H1 (cell line): Measurements from ENCODE around the gene SLC5A9. TPM values are rescaled to one million over a fixed set of nuclear protein-coding genes. Genes with fewer than 3 reads are reported as not detected.

Source experiments
- CBX8 ChIP-seq: fragments of 300-800, 300-1000 bp; sonication (generic); IDR thresholded peaks from 2 replicates; pipeline ENCODE4 v1.7.1; 2016; ENCODE audit warnings: low read depth, low read length, borderline replicate concordance
- NANOG ChIP-seq: IDR thresholded peaks from 2 replicates; pipeline ENCODE4 v1.6.1; 2011; ENCODE audit warnings: low read length, low read depth, mild to moderate bottlenecking, inconsistent platforms; ENCODE audit not compliant: insufficient read depth, poor library complexity, severe bottlenecking
- TCF12 ChIP-seq: IDR thresholded peaks from 2 replicates; pipeline ENCODE4 v1.6.1; 2011; ENCODE audit warnings: low read depth, mild to moderate bottlenecking, low read length
- polyA plus RNA-seq, 7 experiments: library from polyadenylated mRNA; depleted of rRNA in 3 of 7; stranded (reverse) in 5 of 7; unstranded in 2 of 7; fragments of >200 nt in 5 of 7; fragments of 200-250 nt in 2 of 7; gene quantifications; 1 replicate in 5 of 7; 2 replicates in 1 of 7; 4 replicates in 1 of 7; pipeline versions ENCODE4 v1.2.1 to v1.2.3, GENCODE V29; 2011 to 2013; ENCODE audit warnings: missing spikeins in 2 of 7, mixed read lengths in 2 of 7
- total RNA-seq: library from RNA; stranded (reverse); fragmentation: NEBNext Ultra II Directional; extraction: Animal tissue kit (Norgen Biotek cat#: 25700); gene quantifications from 2 replicates; pipeline ENCODE4 v1.2.1, GENCODE V29; 2021

SLC5A9 gene
- total and polyA plus RNA-seq, 2 of the 8 experiments (the other 6 are each of a cell fraction or from before 2014, with no cell fraction given), result 0.03 TPM; not detected in 1

- TF ChIP-seq CBX8 (no peak), NANOG (no peak), TCF12 (no peak)
Observed at GRCh38 chr1:48224791-48225190, 2.3 kb downstream of the SLC5A9 start (continued).
